Measurements from ENCODE around the gene SGO2. TPM values are rescaled to one million over a fixed set of nuclear protein-coding genes. Genes with fewer than 3 reads are reported as not detected.
A peak's percentile ranks its signal among the peaks of the same experiment; 100 is the strongest.

The SGO2 gene
- total RNA-seq (1 to 10 TPM in 4 of 5 donors, under 1 TPM in 1; 0.58 to 6.7 (median 3.7) TPM), polyA plus RNA-seq (1 to 10 TPM in 2 of 3 donors, under 1 TPM in 1; 0.92 to 1.3 (median 1.1) TPM)
- long read RNA-seq, donor 1, result 0 reads
- long read RNA-seq, donor 2, result 0 reads
- long read RNA-seq, donor 3, partial matches to known transcripts, result 5 of 5 reads
- long read RNA-seq, donor 3, other reads (novel, unspliced or antisense), result 0 of 5 reads
- long read RNA-seq, donor 4, result 0 reads
- long read RNA-seq, donor 5, partial matches to known transcripts, result 0 of 1 reads
- long read RNA-seq, donor 5, other reads (novel, unspliced or antisense), result 0 of 1 reads
- long read RNA-seq, donor 6, result 0 reads
- long read RNA-seq, donor 7, partial matches to known transcripts, result 0 of 1 reads
- long read RNA-seq, donor 7, other reads (novel, unspliced or antisense), result 0 of 1 reads
- long read RNA-seq, donor 8, partial matches to known transcripts, result 9 of 9 reads
- long read RNA-seq, donor 8, other reads (novel, unspliced or antisense), result 0 of 9 reads
- long read RNA-seq, donor 9, partial matches to known transcripts, result 8 of 8 reads
- long read RNA-seq, donor 9, other reads (novel, unspliced or antisense), result 0 of 8 reads
- long read RNA-seq, donor 10, partial matches to known transcripts, result 7 of 7 reads
- long read RNA-seq, donor 10, other reads (novel, unspliced or antisense), result 0 of 7 reads

GRCh38 chr2:200525882-200526651, at the start of gene SGO2:
SGO2 (plus strand) TSS chr2:200526207; CDS start chr2:200532976, 6,769 bp downstream.
- peak; percentile 94 to 98 for DNase-seq
- Histone ChIP-seq H3K9me3 (no peaks in the 10 kb centered on the region), H3K27ac (peak within 1 kb of the TSS; percentile 28 to 80 (median 68)), H3K4me3 (peak within 1 kb of the TSS; percentile 69 to 98 (median 88)), H3K36me3 (no peaks in the 10 kb centered on the region), H3K27me3 (peaks cover 0 to 11% (median 0%) of the 10 kb centered on the region in 3 donors), H3K4me1 (peaks cover 6 to 11% (median 10%) of the 10 kb centered on the region in 4 donors)
- WGBS, 5 donors, result 0 to 1% (median 1%) methylated on average over 36 to 56 of the region's 56 CpGs
- TF ChIP-seq POLR2AphosphoS5 (IDR thresholded peaks at IDR 0.05), result peak; percentile 72 to 95 (median 83)
- TF ChIP-seq CTCF (IDR thresholded peaks at IDR 0.05), result no peak
- intact Hi-C loops (cut with DNase I; ENCODE audit: low total_unique reads), result no loop called here

GRCh38 chr2:200476836-200477235, 49.2 kb upstream of the SGO2 start:
- Histone ChIP-seq H3K4me3 (no peak overlapping the region), H3K27ac (peak overlapping the region in 2 of 5 donors; percentile 6 to 73), H3K9me3 (no peaks in the 10 kb centered on the region), H3K27me3 (no peaks in the 10 kb centered on the region), H3K4me1 (peaks cover 0 to 17% (median 3%) of the 10 kb centered on the region in 4 donors), H3K36me3 (peaks cover 10 to 79% (median 75%) of the 10 kb centered on the region in 4 donors)
- WGBS, 5 donors, result 82 to 90% (median 88%) methylated on average over 8 of the region's 8 CpGs
- intact Hi-C loops (cut with DNase I; ENCODE audit: low total_unique reads), result no loop called here
- TF ChIP-seq CTCF (IDR thresholded peaks at IDR 0.05) (no peak), EP300 (IDR thresholded peaks at IDR 0.05) (no peak), POLR2AphosphoS5 (IDR thresholded peaks at IDR 0.05) (no peak), POLR2A (IDR thresholded peaks at IDR 0.05) (no peak)
- no peak for DNase-seq

- peaks cover 10 to 70% (median 67%) of the 10 kb centered on the region in 4 donors for H3K36me3 ChIP-seq
- H3K27me3 ChIP-seq, result no peaks in the 10 kb centered on the region
- no peak overlapping the region for H3K4me3 ChIP-seq
- WGBS, 5 donors, result 75 to 91% (median 83%) methylated on average over 18 to 21 of the region's 21 CpGs
- TF ChIP-seq CTCF (IDR thresholded peaks at IDR 0.05) (no peak), POLR2A (IDR thresholded peaks at IDR 0.05) (no peak), POLR2AphosphoS5 (IDR thresholded peaks at IDR 0.05) (no peak), EP300 (IDR thresholded peaks at IDR 0.05) (no peak)
- H3K27ac ChIP-seq, result peak overlapping the region in 4 of 5 donors; percentile 45 to 73 (median 69)
- no peaks in the 10 kb centered on the region for H3K9me3 ChIP-seq
- intact Hi-C loops (cut with DNase I; ENCODE audit: low total_unique reads), result no loop called here
- peaks cover 0 to 17% (median 3%) of the 10 kb centered on the region in 4 donors for H3K4me1 ChIP-seq
- peak in 1 of 2 donors; percentile 29 for DNase-seq
These were observed 48.3 kb upstream of the SGO2 start for GRCh38 chr2:200477667-200478131.
